HG03460 (cell line): ENCODE data around the gene KLK4.

Source experiments
- ATAC-seq: cut with Tn5 transposase; IDR thresholded peaks from one replicate; pipeline ENCODE4 v1.9.1; 2021; ENCODE audit not compliant: unreplicated experiment

Gene KLK4

DNA sequence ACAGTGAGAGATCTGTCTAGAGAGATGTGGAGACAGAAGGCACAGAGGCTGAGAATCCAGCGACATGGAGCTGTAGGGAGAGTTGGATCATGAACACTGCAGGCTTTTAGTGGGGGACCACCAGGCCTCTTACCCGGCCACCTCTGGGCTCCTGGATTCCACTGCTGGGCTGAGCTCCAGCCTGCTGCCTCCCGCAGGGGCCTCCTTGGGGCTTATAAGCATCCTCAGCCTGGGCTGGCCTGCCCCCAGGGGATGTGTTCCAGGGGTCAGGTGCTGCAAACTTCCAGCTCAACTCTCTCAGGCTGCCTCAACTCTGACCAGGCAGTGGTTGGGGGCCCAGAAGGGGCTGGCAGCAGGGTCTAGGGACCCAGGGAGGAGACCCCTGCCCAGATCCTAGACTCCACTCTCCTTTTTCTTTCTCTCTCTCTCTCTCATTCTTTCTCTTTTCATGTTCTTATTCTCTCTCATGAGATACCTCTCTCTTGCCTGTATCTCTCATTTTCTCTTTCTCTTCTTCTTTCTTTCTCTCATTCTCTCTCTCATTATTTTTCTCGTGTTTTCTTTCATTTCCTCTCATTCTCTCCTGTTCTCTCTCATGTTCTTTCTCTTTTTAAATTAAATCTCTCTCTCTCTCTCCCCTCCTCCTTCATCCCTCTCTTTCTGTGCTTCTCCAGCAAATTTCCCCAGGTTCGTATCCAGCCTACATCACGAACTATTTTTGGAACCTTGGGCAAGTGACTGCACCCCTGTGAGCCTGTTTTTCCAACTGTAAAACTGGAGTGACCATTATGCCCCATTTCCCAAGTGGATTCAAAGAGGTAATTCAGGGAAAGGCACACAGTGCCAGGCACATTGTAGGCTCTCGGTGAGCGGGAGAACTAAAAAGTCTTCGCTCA, at the start of gene KLK4:
Gene KLK4, minus strand, starts transcription at position 190 of the 896 bp plus-strand sequence. CDS start 657 bp downstream, outside the sequence.
- ATAC-seq, result no peak

DNA sequence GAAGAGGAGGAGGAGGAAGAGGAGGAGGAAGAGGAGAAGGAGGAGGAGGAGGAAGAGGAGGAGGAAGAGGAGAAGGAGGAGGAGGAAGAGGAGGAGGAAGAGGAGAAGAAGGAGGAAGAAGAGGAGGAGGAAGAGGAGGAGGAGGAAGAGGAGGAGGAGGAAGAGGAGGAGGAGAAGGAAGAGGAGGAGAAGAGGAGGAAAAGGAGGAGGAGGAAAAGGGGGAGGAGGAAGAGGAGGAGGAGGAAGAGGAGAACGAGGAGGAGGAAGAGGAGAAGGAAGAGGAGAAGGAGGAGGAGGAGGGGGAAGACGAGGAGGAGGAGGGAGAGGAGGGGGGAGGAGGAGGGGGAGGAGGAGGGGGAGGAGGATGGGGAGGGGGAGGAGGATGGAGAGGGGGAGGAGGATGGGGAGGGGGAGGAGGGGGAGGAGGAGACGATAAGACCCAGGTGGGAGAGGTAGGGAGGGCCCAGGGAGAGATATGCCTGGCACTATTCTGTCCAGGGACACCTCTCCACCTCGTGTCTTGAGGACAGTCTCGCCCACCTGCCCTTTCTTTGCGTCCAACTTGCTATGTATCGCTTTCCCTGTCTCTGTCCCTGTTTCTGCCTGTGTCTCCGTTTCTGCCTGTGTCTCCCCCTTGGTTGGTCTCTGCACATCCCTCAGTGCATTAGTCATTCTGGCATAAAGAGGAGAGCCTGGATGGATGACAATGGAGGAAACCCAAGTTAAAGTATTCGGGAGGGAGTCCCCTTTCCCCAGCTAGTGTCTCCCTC, 48.7 kb upstream of the KLK4 start:
- no peak for ATAC-seq

DNA sequence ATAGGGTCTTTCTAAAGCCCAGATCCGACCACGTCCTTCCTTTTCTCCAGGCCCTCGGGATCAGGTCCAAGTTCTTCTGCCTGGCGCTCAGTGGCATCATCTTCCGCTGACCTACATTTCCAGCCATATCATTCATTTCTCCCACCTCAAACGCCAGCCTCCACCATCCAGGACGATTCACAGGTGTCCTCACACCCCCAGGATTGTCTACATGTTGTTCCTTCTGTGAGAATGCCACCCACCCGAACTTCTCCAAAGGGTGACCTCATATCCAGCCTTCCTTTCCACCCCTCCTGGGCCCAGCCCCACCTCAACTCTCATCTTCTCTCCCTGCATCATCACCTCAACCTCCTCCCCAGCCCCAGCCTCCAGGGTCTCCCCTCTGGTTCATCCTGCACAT, 46.4 kb upstream of the KLK4 start:
- no peak for ATAC-seq

DNA sequence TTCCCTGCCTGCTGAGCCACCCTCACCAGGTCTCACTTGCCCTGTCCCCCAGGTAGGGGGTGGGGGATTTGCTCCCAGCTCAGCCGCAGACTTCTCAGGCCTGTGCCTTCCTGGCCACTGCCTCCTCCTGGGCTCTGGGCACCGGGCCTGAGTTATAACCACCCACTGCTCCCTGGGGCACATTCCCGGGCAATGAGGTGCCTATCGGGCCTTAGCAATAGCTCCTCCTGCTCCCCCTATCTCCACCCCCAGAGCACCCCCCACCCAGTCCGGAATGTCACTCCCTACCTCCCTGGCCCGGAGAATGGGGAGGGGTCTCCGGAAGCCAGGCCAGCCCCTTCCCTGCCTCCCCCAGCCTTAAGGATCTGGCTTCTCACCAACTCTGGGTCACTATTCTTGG, 41.7 kb upstream of the KLK4 start, which contains the start of gene KLK5:
Gene KLK5, minus strand, starts transcription at position 129 of the 400 bp plus-strand sequence. CDS start 381 bp downstream, outside the sequence.
- no peak for ATAC-seq

GRCh38 chr19:50949861-50950260, 38.7 kb upstream of the KLK4 start:
- ATAC-seq, result no peak

GRCh38 chr19:50947123-50947522, 35.9 kb upstream of the KLK4 start:
- ATAC-seq, result no peak

DNA sequence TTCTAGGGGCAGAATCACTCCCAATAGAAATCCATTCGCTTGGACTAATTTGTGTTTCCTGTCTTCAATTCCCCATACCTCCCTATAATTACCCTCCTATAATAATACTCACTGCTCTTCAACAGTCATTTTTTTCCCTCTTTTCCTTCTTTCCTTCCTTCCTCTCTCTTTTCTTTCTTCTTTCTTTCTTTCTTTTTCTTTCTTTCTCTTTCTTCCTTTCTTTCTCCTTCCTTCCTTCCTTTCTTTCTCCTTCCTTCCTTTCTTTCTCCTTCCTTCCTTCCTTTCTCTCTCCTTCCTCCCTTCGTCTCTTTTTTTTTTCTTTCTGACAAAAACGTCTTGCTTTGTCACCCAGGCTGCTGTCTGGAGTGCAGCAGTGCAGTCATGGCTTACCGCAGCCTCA, 33.6 kb upstream of the KLK4 start:
- ATAC-seq, result no peak

- no peak for ATAC-seq
These were observed 32.1 kb upstream of the KLK4 start for GRCh38 chr19:50943074-50943828.

- ATAC-seq, result no peak
These were observed 28.4 kb upstream of the KLK4 start for GRCh38 chr19:50939596-50939995.

GRCh38 chr19:50933640-50934039, 22.4 kb upstream of the KLK4 start:
- no peak for ATAC-seq

DNA sequence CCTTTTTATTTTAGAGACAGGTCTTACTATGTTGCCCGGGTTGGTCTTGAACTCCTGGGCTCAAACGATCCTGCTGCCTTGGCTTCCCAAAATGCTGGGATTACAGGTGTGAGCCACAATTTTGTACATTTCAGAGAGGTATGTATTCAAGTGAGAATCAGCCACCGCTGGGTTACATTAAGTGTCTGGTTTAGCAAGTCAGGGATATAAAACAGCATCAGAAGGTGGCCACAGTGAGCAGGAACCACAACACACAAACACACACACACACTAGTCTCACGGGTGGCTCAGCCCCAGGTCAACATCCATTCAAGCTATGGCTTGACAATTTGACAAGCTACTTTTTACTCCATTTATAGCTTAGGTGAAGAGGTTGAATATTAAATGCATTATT, 21.5 kb upstream of the KLK4 start:
- ATAC-seq, result no peak

DNA sequence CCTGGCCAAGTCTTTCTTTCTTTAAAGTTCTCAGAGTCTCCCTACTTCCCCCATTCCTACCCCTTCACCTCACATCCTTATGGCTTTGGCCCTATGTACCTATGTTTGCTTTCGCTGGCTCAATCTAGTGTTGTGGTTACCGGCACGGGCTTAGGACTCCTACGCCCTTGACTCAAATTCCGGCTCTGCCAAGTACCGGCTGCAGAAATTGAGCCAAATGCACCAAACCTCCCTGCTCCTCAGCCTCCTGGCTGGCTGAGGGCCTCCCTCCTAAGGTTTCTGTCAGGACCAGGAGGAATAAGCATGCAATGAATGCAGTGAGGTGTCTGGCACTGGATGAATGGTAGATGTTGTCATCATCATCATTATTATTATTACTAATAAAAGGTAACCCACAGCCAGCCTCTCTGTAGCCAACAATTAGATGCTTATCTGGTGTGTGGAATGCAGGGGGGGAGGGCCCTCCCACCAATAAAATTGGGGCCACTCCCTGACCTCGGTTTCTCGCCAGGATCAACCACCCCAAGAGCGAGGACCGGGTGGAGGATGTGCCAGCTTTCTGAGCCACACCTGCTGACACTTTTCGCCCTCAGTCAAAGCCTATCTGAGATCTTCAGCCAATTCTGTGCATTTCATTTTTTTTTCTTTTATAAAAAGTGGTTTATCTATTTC, 21.0 kb upstream of the KLK4 start:
- no peak for ATAC-seq

GRCh38 chr19:50931023-50931422, 19.8 kb upstream of the KLK4 start:
- no peak for ATAC-seq

DNA sequence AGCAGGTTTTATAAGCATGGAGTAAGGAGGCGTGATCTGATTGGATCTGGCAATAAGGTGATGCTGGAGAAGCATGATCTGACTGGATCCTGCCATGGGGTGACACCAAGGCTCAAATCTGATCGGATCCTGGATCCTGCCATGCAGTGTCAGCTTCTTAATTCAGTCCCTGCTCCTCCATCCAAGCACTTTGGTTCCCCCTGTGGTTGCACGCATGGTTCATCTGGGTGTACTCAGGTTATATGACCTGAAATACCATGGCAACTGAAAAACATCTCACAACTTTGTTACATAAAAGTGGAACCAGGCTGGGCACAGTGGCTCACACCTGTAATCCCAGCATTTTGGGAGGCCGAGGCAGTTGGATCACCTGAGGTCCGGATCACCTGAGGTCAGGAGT, 17.6 kb upstream of the KLK4 start:
- no peak for ATAC-seq

- no peak for ATAC-seq
These were observed 14.9 kb upstream of the KLK4 start for GRCh38 chr19:50926144-50926543.

- ATAC-seq, result no peak
These were observed 14.5 kb upstream of the KLK4 start for GRCh38 chr19:50925734-50926133.

- ATAC-seq, result no peak
These were observed 13.4 kb upstream of the KLK4 start for GRCh38 chr19:50924586-50924985.

- ATAC-seq, result no peak
These were observed 11.2 kb upstream of the KLK4 start for GRCh38 chr19:50922317-50922853.

GRCh38 chr19:50921426-50922316, 10.5 kb upstream of the KLK4 start:
- no peak for ATAC-seq
